ENCODE results near the gene NOS1AP.

NOS1AP gene

DNA sequence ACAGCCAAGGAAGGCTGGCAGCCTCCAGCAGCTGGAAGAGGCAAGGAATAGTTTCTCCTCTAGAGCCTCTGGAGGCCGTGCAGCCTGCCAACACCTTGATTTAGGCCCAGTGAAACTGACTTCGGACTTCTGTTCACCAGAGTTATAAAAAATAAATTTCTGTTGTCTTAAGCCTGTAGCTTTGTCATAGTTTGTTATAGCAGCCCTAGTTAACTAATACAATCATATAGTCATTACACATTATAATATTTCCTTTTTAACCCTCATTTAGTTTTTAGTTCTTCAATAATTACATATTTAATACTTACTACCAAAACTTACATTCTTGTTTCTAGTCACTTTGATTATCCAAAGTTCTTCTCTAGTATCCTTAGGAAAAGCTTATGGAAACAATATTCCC, 20.3 kb downstream of the NOS1AP start:
- POLR2A ChIA-PET = no interaction called here
- CTCF ChIA-PET = interaction anchor here (1.4 kb wide), 1 partner anchor 21 kb away, joined by 3 read pairs; no protein-coding TSS in a partner anchor
- TF ChIP-seq CTCF (IDR thresholded peaks at IDR 0.05; ENCODE audit: control extremely low read depth, extremely low read depth, low read depth, missing control alignments) = no peak
- no peak for DNase-seq (ENCODE audit: extremely low spot score)

- ChIA-PET POLR2A (no interaction called here), CTCF (interaction anchor here (1.4 kb wide), 1 partner anchor 22 kb away, joined by 3 read pairs; no protein-coding TSS in a partner anchor)
Measured at GRCh38 chr1:162090378-162090777, 20.9 kb downstream of the NOS1AP start.

DNA sequence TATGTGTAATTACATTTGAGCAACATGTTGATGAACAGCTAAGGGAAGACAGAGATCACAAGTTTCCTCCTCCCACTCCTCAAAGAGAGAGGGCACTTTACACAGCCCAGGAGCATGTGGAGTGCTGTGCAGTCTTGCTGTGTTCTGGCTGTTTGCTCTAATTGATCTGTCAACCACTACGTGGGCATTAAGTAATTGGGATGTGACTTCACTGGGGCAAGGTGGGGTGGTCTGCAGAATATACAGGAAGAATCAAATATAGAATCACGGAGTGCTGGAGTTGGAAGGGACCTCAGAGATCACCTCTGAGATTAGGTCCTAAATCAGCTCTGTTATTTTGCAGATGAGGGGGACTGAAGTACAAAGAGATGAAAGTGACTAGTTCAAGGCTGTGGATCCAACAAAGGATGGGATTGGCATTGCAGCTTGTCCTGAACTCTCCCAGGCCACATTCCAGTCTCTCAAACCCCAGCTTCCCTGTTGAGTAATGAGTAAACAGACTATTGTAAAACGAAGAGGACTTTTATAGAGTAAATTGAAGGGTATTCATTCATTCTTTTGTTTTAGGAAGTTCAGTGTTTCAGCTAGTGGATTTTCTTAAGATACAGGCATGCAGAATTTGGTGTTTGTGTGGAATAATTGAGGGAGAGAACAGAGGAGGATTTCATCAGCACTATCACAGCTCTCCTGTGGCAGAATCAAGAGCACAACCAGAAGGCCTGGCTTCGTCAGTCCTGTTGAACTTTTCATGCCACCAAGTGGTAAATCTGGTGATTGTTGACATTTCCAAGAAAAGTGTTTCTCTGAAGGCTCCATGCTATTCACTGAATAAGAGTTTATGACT, 22.4 kb downstream of the NOS1AP start:
- no peak for TF ChIP-seq CTCF (IDR thresholded peaks at IDR 0.05; ENCODE audit: control extremely low read depth, extremely low read depth, low read depth, missing control alignments)
- DNase-seq (ENCODE audit: extremely low spot score) = no peak
- POLR2A ChIA-PET = no interaction called here
- CTCF ChIA-PET = no interaction called here

More at GRCh38 chr1:162090378-162090777, 20.9 kb downstream of the NOS1AP start:
- DNase-seq (ENCODE audit: extremely low spot score) = no peak
- TF ChIP-seq CTCF (IDR thresholded peaks at IDR 0.05; ENCODE audit: control extremely low read depth, extremely low read depth, low read depth, missing control alignments) = no peak

- no peak for TF ChIP-seq CTCF (IDR thresholded peaks at IDR 0.05; ENCODE audit: control extremely low read depth, extremely low read depth, low read depth, missing control alignments)
- POLR2A ChIA-PET = no interaction called here
- DNase-seq (ENCODE audit: extremely low spot score) = no peak
- CTCF ChIA-PET = no interaction called here
Measured at GRCh38 chr1:162093095-162093494, 23.6 kb downstream of the NOS1AP start.

DNA sequence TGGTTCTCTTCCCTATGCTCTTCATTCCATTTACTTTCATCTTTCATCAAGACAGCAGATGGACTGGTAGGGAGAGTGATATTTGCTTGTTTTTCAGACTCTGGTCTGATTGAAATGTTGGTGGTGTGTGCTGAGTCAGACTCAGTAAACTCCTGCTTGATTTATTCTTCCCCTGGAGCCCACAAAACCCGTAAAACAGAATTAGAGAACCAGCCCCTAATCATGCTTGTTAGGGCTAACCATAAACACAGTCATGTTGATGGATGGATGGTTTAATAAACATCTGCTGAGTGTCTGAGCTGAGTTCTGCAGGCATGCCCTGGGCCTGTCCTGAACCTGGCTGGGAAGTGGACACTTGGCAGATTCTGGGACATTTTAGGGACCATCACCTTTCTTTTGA, 24.8 kb downstream of the NOS1AP start:
- DNase-seq (ENCODE audit: extremely low spot score) = no peak
- ChIA-PET POLR2A (no interaction called here), CTCF (interaction anchor here (0.8 to 1.5 kb wide), 2 partner anchors 12 to 22 kb away, joined by 3 read pairs; no protein-coding TSS in a partner anchor)
- no peak for TF ChIP-seq CTCF (IDR thresholded peaks at IDR 0.05; ENCODE audit: control extremely low read depth, extremely low read depth, low read depth, missing control alignments)

- DNase-seq (ENCODE audit: extremely low spot score) = no peak
- TF ChIP-seq CTCF (IDR thresholded peaks at IDR 0.05; ENCODE audit: control extremely low read depth, extremely low read depth, low read depth, missing control alignments) = no peak
- CTCF ChIA-PET = interaction anchor here (0.8 to 1.5 kb wide), 2 partner anchors 13 to 22 kb away, joined by 3 read pairs; no protein-coding TSS in a partner anchor
- POLR2A ChIA-PET = no interaction called here
Measured at GRCh38 chr1:162094723-162095122, 25.2 kb downstream of the NOS1AP start.
